ENCODE data around the gene PCP2. TPM values are rescaled to one million over a fixed set of nuclear protein-coding genes. Genes with fewer than 3 reads are reported as not detected.

Gene PCP2
- total RNA-seq, 4 donors from 2014 or later, result 0.53 to 0.57 TPM; not detected in 2

DNA sequence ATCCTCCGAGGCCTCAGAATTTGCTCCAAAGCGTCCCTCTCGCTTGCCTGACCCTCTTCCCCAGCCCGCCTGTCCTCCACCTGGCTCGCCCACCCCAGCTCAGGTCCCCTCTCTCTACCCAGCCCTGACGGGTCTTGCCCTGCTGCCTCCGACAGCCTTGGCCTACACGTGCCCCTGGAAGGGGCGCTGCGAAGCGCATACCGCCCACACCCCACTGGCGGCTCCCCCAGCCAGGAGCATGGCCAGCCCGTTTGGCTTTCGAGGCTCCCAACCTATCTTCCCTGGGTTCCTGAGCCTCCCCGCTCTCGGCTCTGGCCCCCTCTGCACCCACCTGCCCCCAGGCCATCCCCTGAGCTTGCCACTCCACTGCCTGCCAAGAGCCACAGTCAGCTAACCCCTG is 8.7 kb downstream of the PCP2 start:
- Histone ChIP-seq H3K4me3 (no peak overlapping the region), H3K27me3 (no peaks in the 10 kb centered on the region), H3K4me1 (peaks cover 15 to 40% (median 23%) of the 10 kb centered on the region in 3 donors), H3K9me3 (no peaks in the 10 kb centered on the region), H3K27ac (no peak overlapping the region), H3K36me3 (peaks cover 29 to 77% (median 50%) of the 10 kb centered on the region in 3 donors)
- 83 to 91% methylated on average over 6 to 16 of the region's 17 CpGs for WGBS, 2 donors
- DNase-seq, result no peak
- intact Hi-C loops (cut with DNase I), result no loop called here
- no peak for TF ChIP-seq POLR2A (IDR thresholded peaks at IDR 0.05)
- TF ChIP-seq, protein P1, sequence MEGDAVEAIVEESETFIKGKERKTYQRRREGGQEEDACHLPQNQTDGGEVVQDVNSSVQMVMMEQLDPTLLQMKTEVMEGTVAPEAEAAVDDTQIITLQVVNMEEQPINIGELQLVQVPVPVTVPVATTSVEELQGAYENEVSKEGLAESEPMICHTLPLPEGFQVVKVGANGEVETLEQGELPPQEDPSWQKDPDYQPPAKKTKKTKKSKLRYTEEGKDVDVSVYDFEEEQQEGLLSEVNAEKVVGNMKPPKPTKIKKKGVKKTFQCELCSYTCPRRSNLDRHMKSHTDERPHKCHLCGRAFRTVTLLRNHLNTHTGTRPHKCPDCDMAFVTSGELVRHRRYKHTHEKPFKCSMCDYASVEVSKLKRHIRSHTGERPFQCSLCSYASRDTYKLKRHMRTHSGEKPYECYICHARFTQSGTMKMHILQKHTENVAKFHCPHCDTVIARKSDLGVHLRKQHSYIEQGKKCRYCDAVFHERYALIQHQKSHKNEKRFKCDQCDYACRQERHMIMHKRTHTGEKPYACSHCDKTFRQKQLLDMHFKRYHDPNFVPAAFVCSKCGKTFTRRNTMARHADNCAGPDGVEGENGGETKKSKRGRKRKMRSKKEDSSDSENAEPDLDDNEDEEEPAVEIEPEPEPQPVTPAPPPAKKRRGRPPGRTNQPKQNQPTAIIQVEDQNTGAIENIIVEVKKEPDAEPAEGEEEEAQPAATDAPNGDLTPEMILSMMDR (IDR thresholded peaks at IDR 0.05), result no peak

DNA sequence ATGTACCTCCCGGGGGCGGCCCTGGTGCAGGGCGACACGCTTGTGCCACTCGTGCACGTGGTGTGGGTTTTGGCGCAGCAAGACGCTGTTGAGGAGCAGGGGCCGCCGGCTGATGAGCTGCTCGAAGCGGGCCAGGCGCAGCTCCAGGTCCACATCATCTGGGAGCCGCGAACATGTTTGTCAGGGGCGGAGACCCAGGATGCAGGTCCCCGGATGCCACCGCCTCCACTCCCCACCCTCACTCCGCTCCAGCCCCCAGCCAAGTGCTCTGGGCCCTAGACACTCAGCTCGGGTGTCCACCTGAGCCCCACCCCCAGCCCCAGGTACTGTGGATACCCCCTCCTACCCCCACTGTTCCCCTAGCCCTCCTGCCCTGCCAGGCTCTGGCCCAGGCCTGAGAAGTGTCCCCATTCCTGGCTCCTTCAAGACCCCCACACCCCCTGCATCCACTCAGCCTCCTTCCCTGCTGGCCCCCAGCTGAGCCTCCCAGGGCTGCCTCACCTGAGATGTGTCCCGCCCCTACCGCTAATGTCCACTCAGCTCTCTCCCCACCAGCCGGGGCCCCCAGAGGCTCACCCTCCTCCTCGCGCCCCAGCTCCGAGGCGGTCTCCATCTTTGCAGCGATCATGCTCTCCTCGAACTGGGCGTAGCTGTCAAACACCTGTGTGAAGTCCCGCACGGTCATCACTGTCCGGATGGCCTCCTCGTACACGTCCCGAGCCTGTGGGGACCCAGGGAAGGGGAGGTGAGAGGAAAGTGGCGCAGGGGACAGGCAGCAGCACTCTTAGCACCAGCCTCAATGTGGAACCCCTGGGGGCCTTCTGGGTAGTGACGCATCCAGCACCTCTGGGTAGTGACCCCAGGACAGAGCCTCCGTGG is 9.6 kb downstream of the PCP2 start:
- Histone ChIP-seq H3K27ac (no peak overlapping the region), H3K9me3 (no peaks in the 10 kb centered on the region), H3K4me1 (peaks cover 20 to 48% (median 27%) of the 10 kb centered on the region in 3 donors), H3K4me3 (no peak overlapping the region), H3K36me3 (peaks cover 29 to 86% (median 50%) of the 10 kb centered on the region in 3 donors), H3K27me3 (no peaks in the 10 kb centered on the region)
- intact Hi-C loops (cut with DNase I), result no loop called here
- 91 to 97% methylated on average over 12 to 19 of the region's 39 CpGs for WGBS, 2 donors
- DNase-seq, result no peak
- TF ChIP-seq, protein P1 (IDR thresholded peaks at IDR 0.05), result no peak
- TF ChIP-seq POLR2A (IDR thresholded peaks at IDR 0.05), result no peak

DNA sequence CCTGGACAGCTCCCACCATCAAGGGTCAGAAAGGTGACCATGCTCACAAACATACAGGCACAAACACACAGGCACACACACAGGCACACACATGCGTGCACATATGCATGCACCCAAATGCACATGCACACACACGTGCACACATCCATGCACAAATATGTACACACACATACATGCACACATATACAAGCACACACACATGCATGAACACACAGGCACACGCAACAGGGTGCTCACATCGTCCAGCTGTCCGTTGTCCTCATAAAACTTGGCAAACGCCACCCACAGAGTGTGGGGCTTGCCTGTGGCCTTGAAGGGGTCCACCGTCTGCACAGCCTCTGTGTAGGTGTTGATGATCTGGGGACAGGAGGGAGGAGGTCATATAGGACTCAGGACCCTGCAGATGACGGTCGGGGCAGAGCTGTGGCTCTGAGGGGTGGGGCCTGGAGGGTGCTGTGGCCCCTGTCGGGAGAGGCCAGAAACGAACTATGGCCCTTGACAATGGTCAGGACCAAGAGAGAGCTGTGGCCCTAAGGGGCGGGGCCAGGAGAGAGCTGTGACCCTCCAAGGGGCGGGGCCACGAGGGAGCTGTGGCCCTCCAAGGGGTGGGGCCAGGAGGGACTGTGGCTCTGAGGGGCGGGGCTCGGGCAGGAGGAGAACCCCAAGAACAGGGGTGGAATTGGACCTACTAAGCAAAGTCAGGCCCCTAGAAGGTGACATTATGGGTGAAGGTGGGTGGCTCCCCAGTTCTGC is 10.4 kb downstream of the PCP2 start:
- peaks cover 21 to 48% (median 25%) of the 10 kb centered on the region in 3 donors for H3K4me1 ChIP-seq
- TF ChIP-seq POLR2A (IDR thresholded peaks at IDR 0.05), result no peak
- TF ChIP-seq, protein P1 (IDR thresholded peaks at IDR 0.05), result no peak
- DNase-seq, result no peak
- WGBS, 2 donors, result 76 to 87% methylated on average over 13 to 15 of the region's 16 CpGs
- no peaks in the 10 kb centered on the region for H3K27me3 ChIP-seq
- H3K36me3 ChIP-seq, result peaks cover 29 to 94% (median 50%) of the 10 kb centered on the region in 3 donors
- intact Hi-C loops (cut with DNase I), result no loop called here
- H3K4me3 ChIP-seq, result no peak overlapping the region
- H3K27ac ChIP-seq, result no peak overlapping the region
- H3K9me3 ChIP-seq, result no peaks in the 10 kb centered on the region

DNA sequence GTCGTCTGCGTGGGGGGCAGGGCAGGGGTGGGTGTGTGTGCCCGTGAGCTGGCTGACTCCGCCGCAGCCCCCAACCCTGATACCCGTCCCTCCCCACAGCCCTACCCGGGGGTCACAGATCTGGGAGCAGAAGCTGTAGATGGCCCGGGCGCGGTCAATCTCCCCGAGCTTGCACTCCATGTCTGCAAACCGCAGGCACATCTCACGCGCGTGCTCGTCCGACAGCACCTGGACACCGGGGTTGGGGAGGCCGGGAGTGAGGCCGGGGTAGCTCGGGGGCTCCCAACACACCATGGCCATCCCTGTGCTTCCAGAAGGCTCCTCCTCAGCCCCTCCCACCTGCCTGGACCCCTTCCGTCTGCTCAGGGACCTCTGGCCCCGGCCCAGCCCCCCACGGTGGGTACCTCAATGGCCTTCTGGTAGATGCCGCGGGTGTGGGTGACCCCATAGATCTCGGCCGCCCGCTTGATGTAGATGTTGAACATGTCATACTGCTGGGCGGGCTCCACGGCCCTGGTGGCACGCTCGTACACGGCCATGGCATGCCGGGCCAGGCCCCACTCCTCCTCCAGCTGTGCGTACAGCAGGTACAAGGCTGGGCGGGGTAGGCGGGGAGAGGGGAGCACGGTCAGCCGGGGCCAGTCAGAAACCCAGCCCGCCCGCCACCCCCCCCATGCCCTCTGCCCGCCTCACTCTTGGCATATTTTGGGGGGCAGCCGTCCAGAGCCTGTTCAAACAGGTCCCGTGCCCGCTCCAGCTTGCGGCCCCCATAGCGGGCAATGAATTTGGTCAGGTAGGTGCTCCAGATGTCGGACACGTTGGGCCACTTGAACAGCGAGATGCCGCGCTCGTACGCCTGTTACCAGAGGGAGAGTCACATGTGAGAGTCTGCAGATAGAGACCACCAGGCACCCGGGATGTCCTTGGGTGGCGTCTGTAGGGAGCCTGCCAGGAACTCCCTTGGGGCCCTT is 12.8 kb downstream of the PCP2 start:
- no peak overlapping the region for H3K4me3 ChIP-seq
- no peaks in the 10 kb centered on the region for H3K9me3 ChIP-seq
- peaks cover 15 to 46% (median 26%) of the 10 kb centered on the region in 3 donors for H3K4me1 ChIP-seq
- no peak for DNase-seq
- intact Hi-C loops (cut with DNase I), result no loop called here
- H3K27ac ChIP-seq, result peak overlapping the region in 3 of 4 donors; percentile 76 to 91 (median 78)
- 80 to 94% methylated on average over 8 to 9 of the region's 57 CpGs for WGBS, 2 donors
- peaks cover 25 to 100% (median 46%) of the 10 kb centered on the region in 3 donors for H3K36me3 ChIP-seq
- TF ChIP-seq, protein P1 (IDR thresholded peaks at IDR 0.05), result no peak
- no peak for TF ChIP-seq POLR2A (IDR thresholded peaks at IDR 0.05)
- H3K27me3 ChIP-seq, result no peaks in the 10 kb centered on the region

All from esophagus squamous epithelium (tissue), 5 donors.